Nephron progenitor cell (in vitro differentiated cells): ENCODE measurements around the gene SFI1.
"Not testable (repeated sequence)": the region's sequence is repeated elsewhere in the genome, so short reads cannot be mapped to it uniquely, and the experiment has no call there.

ENCODE experiments used
- DNase-seq: peaks from one replicate; pipeline ENCODE4 v3.0.0; 2021
- H3K27ac Mint-ChIP-seq: 2 replicates; pipeline ENCODE4 v1.8.0; 2021; ENCODE audit warnings: mild to moderate bottlenecking, moderate library complexity, mixed read lengths
- H3K27me3 Mint-ChIP-seq: 2 replicates; pipeline ENCODE4 v1.8.0; 2021; ENCODE audit warnings: mild to moderate bottlenecking, low read depth, mixed read lengths; ENCODE audit not compliant: poor library complexity
- H3K36me3 Mint-ChIP-seq: 2 replicates; pipeline ENCODE4 v1.8.0; 2021; ENCODE audit warnings: low read depth, mixed read lengths
- H3K4me1 Mint-ChIP-seq: 2 replicates; pipeline ENCODE4 v1.8.0; 2021; ENCODE audit warnings: mixed read lengths
- H3K4me3 Mint-ChIP-seq: 2 replicates; pipeline ENCODE4 v1.8.0; 2021; ENCODE audit warnings: mild to moderate bottlenecking, moderate library complexity, mixed read lengths
- H3K9me3 Mint-ChIP-seq: 2 replicates; pipeline ENCODE4 v1.8.0; 2021; ENCODE audit warnings: mild to moderate bottlenecking, moderate library complexity, mixed read lengths
- CTCF ChIP-seq: fragments of 200-600 bp; sonication (generic); IDR thresholded peaks from 2 replicates; pipeline ENCODE4 v1.5.0; 2021; ENCODE audit warnings: antibody characterized with exemption

The SFI1 gene

GRCh38 chr22:31544481-31545480, 48.4 kb downstream of the SFI1 start:
- DNase-seq: peak; percentile 27
- Mint-ChIP-seq H3K4me1 (peaks cover 5% of the 10 kb centered on the region), H3K27me3 (peaks cover 6% of the 10 kb centered on the region), H3K36me3 (peaks cover 19% of the 10 kb centered on the region), H3K9me3 (no peaks in the 10 kb centered on the region), H3K4me3 (no peak overlapping the region), H3K27ac (peak overlapping the region; percentile 39)
- no peak for TF ChIP-seq CTCF

DNA sequence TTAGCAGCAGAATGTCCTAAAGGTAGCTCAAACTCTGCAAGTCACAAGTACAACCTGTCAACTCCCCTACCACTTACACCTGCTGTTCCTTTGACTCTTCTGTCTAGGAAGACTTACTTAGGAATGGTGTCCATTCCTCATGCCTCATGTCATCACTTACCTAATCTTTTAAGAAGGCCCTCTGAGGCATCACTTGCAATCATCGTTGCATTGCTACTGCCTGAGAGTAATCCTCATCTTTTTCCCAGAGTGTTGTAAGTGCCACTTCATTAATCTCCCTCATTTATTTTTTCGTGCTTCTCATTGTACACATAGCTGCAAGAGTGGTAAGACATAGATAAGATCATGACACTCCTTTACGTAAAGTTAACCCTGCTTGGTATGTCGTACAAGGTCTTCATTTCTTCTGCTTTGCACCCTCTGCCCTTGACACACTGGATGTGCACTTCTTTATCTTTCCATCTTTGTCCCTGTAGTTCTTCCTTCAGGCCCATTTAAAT, 54.6 kb downstream of the SFI1 start:
- H3K4me3 Mint-ChIP-seq: no peak overlapping the region
- peaks cover 11% of the 10 kb centered on the region for H3K27me3 Mint-ChIP-seq
- TF ChIP-seq CTCF: no peak
- H3K27ac Mint-ChIP-seq: no peak overlapping the region
- H3K4me1 Mint-ChIP-seq: no peaks in the 10 kb centered on the region
- peaks cover 33% of the 10 kb centered on the region for H3K36me3 Mint-ChIP-seq
- DNase-seq: no peak
- H3K9me3 Mint-ChIP-seq: no peaks in the 10 kb centered on the region

- Mint-ChIP-seq H3K27me3 (peaks cover 6% of the 10 kb centered on the region), H3K4me3 (no peak overlapping the region), H3K36me3 (no peaks in the 10 kb centered on the region), H3K27ac (no peak overlapping the region), H3K9me3 (no peaks in the 10 kb centered on the region), H3K4me1 (peaks cover 5% of the 10 kb centered on the region)
- peak; percentile 44 for TF ChIP-seq CTCF
- DNase-seq: no peak
Observed at GRCh38 chr22:31556627-31557203, 60.4 kb downstream of the SFI1 start.

DNA sequence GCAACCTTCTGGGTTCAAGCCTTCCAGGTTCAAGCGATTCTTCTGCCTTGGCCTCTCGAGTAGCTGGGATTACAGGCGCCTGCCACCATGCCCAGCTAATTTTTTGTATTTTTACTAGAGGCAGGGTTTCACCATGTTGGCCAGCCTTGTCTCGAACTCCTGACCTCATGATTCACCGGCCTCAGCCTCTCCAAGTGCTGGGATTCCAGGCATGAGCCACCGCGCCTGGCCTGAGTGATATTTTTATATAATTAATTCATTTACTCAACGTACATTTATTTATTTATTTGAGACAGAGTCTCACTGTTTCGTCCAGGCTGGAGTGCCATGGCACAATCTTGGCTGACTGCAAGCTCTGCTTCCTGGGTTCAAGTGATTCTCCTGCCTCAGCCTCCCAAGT, 62.2 kb downstream of the SFI1 start:
- H3K4me3 Mint-ChIP-seq, H3K9me3 Mint-ChIP-seq, H3K27ac Mint-ChIP-seq, H3K27me3 Mint-ChIP-seq, H3K4me1 Mint-ChIP-seq, H3K36me3 Mint-ChIP-seq, DNase-seq: not testable (repeated sequence)

DNA sequence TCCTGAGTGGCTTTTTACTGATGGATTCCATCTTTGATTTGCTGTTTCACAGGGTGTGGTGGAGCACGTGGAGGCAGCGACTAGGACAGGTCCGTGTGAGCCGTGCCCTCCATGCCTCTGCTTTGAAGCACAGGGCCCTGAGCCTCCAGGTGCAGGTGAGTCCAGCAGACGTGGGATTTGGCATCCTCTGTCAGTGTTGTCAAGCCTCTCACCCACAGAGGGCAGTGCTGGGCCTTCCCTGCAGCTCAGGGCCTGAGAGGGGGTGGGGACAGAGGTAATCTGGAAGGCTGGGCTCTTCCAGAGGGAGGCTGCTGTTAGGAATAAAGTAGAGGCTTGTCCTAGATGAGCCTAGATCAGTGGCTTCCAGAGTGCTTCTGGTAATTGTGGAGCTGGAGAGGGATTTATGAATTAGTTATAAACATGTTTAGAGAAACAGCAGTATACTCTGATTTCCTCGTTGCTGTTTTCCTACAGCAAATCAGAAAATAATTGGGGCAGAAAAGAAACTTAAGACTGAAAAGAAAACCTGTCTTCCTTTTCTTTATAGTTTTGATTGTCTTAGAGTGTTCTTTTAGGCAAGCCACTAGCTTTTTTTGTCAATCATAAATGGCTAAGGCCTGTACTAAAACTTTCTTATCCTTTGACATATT, 65.0 kb downstream of the SFI1 start:
- H3K4me3 Mint-ChIP-seq: no peak overlapping the region
- H3K9me3 Mint-ChIP-seq: no peaks in the 10 kb centered on the region
- peaks cover 16% of the 10 kb centered on the region for H3K36me3 Mint-ChIP-seq
- H3K4me1 Mint-ChIP-seq: peaks cover 5% of the 10 kb centered on the region
- peak; percentile 75 for TF ChIP-seq CTCF
- peak; percentile 79 for DNase-seq
- H3K27ac Mint-ChIP-seq: no peak overlapping the region
- H3K27me3 Mint-ChIP-seq: peaks cover 2% of the 10 kb centered on the region

GRCh38 chr22:31561970-31562369, 65.6 kb downstream of the SFI1 start:
- Mint-ChIP-seq H3K4me1 (peaks cover 5% of the 10 kb centered on the region), H3K27me3 (peaks cover 2% of the 10 kb centered on the region), H3K36me3 (peaks cover 19% of the 10 kb centered on the region), H3K27ac (no peak overlapping the region), H3K9me3 (no peaks in the 10 kb centered on the region), H3K4me3 (no peak overlapping the region)
- DNase-seq: no peak
- no peak for TF ChIP-seq CTCF
